ENCODE results near the gene ADAMTS2. TPM values are rescaled to one million over a fixed set of nuclear protein-coding genes. Genes with fewer than 3 reads are reported as not detected.

Gene ADAMTS2
- total and polyA plus RNA-seq, 11 donors = 1.1 to 23.0 (median 5.5) TPM

- Histone ChIP-seq H3K27me3 (peaks cover 0 to 26% (median 0%) of the 10 kb centered on the region in 9 donors), H3K4me1 (no peaks in the 10 kb centered on the region), H3K4me3 (no peak overlapping the region), H3K27ac (no peak overlapping the region), H3K36me3 (no peaks in the 10 kb centered on the region), H3K9me3 (peaks cover 0 to 22% (median 11%) of the 10 kb centered on the region in 12 donors)
- ATAC-seq (no peak), DNase-seq (peak in 1 of 5 donors; percentile 11)
- TF ChIP-seq POLR2A (IDR thresholded peaks at IDR 0.05) (no peak), CTCF (IDR thresholded peaks at IDR 0.05) (no peak)
- intact Hi-C loops (cut with DNase I) = no loop called here
- 69 to 76% (median 70%) methylated on average over 7 of the region's 7 CpGs for WGBS, 4 donors
Observed at GRCh38 chr5:179385914-179386313, 40.7 kb upstream of the ADAMTS2 start.

- Histone ChIP-seq H3K36me3 (no peaks in the 10 kb centered on the region), H3K4me1 (no peaks in the 10 kb centered on the region), H3K9me3 (no peaks in the 10 kb centered on the region), H3K27ac (no peak overlapping the region), H3K4me3 (no peak overlapping the region), H3K27me3 (peaks cover 0 to 16% (median 0%) of the 10 kb centered on the region in 9 donors)
- 90 to 95% (median 91%) methylated on average over 8 of the region's 8 CpGs for WGBS, 4 donors
- intact Hi-C loops (cut with DNase I) = no loop called here
- ATAC-seq (no peak), DNase-seq (no peak)
- TF ChIP-seq POLR2A (IDR thresholded peaks at IDR 0.05) (no peak), CTCF (IDR thresholded peaks at IDR 0.05) (no peak)
Observed at GRCh38 chr5:179382486-179382885, 37.2 kb upstream of the ADAMTS2 start.

- Histone ChIP-seq H3K36me3 (no peaks in the 10 kb centered on the region), H3K27ac (no peak overlapping the region), H3K4me1 (no peaks in the 10 kb centered on the region), H3K4me3 (no peak overlapping the region), H3K27me3 (peaks cover 0 to 8% (median 0%) of the 10 kb centered on the region in 9 donors), H3K9me3 (no peaks in the 10 kb centered on the region)
- no peak for DNase-seq
- WGBS, 4 donors = 90 to 92% (median 91%) methylated on average over 16 to 18 of the region's 18 CpGs
- intact Hi-C loops (cut with DNase I) = no loop called here
- TF ChIP-seq CTCF (IDR thresholded peaks at IDR 0.05) (no peak), POLR2A (IDR thresholded peaks at IDR 0.05) (no peak)
- ATAC-seq = no peak
Observed at GRCh38 chr5:179381691-179382090, 36.4 kb upstream of the ADAMTS2 start.

GRCh38 chr5:179380211-179381035, 35.2 kb upstream of the ADAMTS2 start:
- 85 to 88% (median 86%) methylated on average over 19 to 28 of the region's 28 CpGs for WGBS, 4 donors

More at GRCh38 chr5:179380211-179381035, 35.2 kb upstream of the ADAMTS2 start:
- no peak for ATAC-seq
- Histone ChIP-seq H3K27ac (no peak overlapping the region), H3K9me3 (no peaks in the 10 kb centered on the region), H3K4me1 (no peaks in the 10 kb centered on the region), H3K27me3 (no peaks in the 10 kb centered on the region), H3K36me3 (no peaks in the 10 kb centered on the region), H3K4me3 (no peak overlapping the region)
- DNase-seq = no peak
- TF ChIP-seq POLR2A (IDR thresholded peaks at IDR 0.05) (no peak), CTCF (IDR thresholded peaks at IDR 0.05) (no peak)
- intact Hi-C loops (cut with DNase I) = no loop called here
